NOMO-1 treated with DMSO at 0.1 percent for 48 hours (cell line): ENCODE measurements around the gene GTF3C1.
"Not testable (repeated sequence)": the region's sequence is repeated elsewhere in the genome, so short reads cannot be mapped to it uniquely, and the experiment has no call there.

Experiments used
- DNase-seq: peaks from one replicate; lab custom pipeline; 2025; ENCODE audit not compliant: unreplicated experiment; lab: John Stamatoyannopoulos, UW

The GTF3C1 gene

GRCh38 chr16:27465483-27465879, 84.2 kb downstream of the GTF3C1 start:
- DNase-seq, result no peak

- DNase-seq, result no peak
Measured at GRCh38 chr16:27464626-27465482, 84.9 kb downstream of the GTF3C1 start.

GRCh38 chr16:27463741-27464591, 85.7 kb downstream of the GTF3C1 start:
- no peak for DNase-seq

GRCh38 chr16:27462846-27463682, 86.6 kb downstream of the GTF3C1 start:
- no peak for DNase-seq

GRCh38 chr16:27462200-27462845, 87.4 kb downstream of the GTF3C1 start:
- DNase-seq, result no peak

GRCh38 chr16:27461483-27462171, 88.1 kb downstream of the GTF3C1 start:
- no peak for DNase-seq

GRCh38 chr16:27460663-27461482, 88.8 kb downstream of the GTF3C1 start:
- DNase-seq, result no peak

GRCh38 chr16:27460213-27460612, 89.5 kb downstream of the GTF3C1 start:
- DNase-seq, result no peak

GRCh38 chr16:27458987-27459688, 90.6 kb downstream of the GTF3C1 start:
- no peak for DNase-seq

- no peak for DNase-seq
Measured at GRCh38 chr16:27458258-27458657, 91.5 kb downstream of the GTF3C1 start.

GRCh38 chr16:27457605-27457900, 92.2 kb downstream of the GTF3C1 start:
- DNase-seq, result not testable (repeated sequence)

GRCh38 chr16:27455700-27456099, 94.0 kb downstream of the GTF3C1 start:
- DNase-seq, result no peak

- no peak for DNase-seq
Measured at GRCh38 chr16:27453494-27453825, 96.3 kb downstream of the GTF3C1 start.

GRCh38 chr16:27452569-27453493, 96.9 kb downstream of the GTF3C1 start:
- DNase-seq, result no peak

GRCh38 chr16:27450196-27450549, 99.5 kb downstream of the GTF3C1 start:
- peak; percentile 7 for DNase-seq

- DNase-seq, result no peak
Measured at GRCh38 chr16:27449434-27450195, 100.1 kb downstream of the GTF3C1 start.
